ENCODE measurements around the gene ZNF385B.
A peak's percentile ranks its signal among the peaks of the same experiment; 100 is the strongest.
"Not testable (repeated sequence)": the region's sequence is repeated elsewhere in the genome, so short reads cannot be mapped to it uniquely, and the experiment has no call there.

ZNF385B gene

GRCh38 chr2:179891237-179891636 lies 29.8 kb upstream of the ZNF385B start:
- no peak for TF ChIP-seq CTCF (conservative IDR thresholded peaks at IDR 0.05)
- H3K27ac ChIP-seq, result no peak overlapping the region

GRCh38 chr2:179890666-179891065 lies 29.3 kb upstream of the ZNF385B start:
- H3K27ac ChIP-seq, result no peak overlapping the region
- no peak for TF ChIP-seq CTCF (conservative IDR thresholded peaks at IDR 0.05)

- H3K27ac ChIP-seq, result not testable (repeated sequence)
These were observed 27.2 kb upstream of the ZNF385B start for GRCh38 chr2:179888642-179889041.

- no peak for TF ChIP-seq CTCF (conservative IDR thresholded peaks at IDR 0.05)
- no peak overlapping the region for H3K27ac ChIP-seq
These were observed 22.8 kb upstream of the ZNF385B start for GRCh38 chr2:179884193-179884592.

- TF ChIP-seq CTCF (conservative IDR thresholded peaks at IDR 0.05), result no peak
- no peak overlapping the region for H3K27ac ChIP-seq
These were observed 21.7 kb upstream of the ZNF385B start for GRCh38 chr2:179882851-179883806.

- no peak overlapping the region for H3K27ac ChIP-seq
- no peak for TF ChIP-seq CTCF (conservative IDR thresholded peaks at IDR 0.05)
These were observed 16.4 kb upstream of the ZNF385B start for GRCh38 chr2:179877601-179878364.

- TF ChIP-seq CTCF (conservative IDR thresholded peaks at IDR 0.05), result peak; percentile 40
- H3K27ac ChIP-seq, result no peak overlapping the region
These were observed 14.9 kb upstream of the ZNF385B start for GRCh38 chr2:179876266-179876665.

Measured in VCaP (cell line).